ENCODE data around the gene VPS54. TPM values are rescaled to one million over a fixed set of nuclear protein-coding genes. Genes with fewer than 3 reads are reported as not detected.

VPS54 gene
- total RNA-seq, 1 donor from 2014 or later = 27.1 TPM

DNA sequence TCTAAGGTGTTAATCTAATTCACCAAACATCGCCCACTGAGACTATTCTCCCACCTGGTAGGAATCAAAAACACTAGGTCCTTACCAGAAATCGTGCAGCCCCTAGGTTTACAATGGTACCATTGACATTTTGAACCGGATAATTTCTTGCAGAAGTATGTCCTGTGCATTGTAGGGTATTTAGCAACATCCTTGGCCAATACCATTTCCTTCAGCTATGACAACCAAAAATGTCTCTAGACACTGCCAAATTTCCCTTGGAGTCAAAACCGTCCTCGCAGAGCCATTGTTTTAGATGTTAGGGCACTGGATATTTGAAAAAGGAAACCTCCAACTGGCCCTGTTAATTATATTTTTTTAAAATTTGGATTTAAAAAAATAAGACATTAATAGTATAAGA lies 3.8 kb downstream of the VPS54 start:
- Mint-ChIP-seq H3K4me1 (peaks cover 33% of the 10 kb centered on the region), H3K27ac (ENCODE audit: unreplicated experiment) (no peak overlapping the region), H3K27me3 (ENCODE audit: low read depth) (no peaks in the 10 kb centered on the region), H3K4me3 (peak overlapping the region; percentile 17), H3K36me3 (ENCODE audit: low read depth) (no peaks in the 10 kb centered on the region), H3K9me3 (no peaks in the 10 kb centered on the region)
- DNase-seq (ENCODE audit: low read depth, low spot score) = no peak
- no peak for TF ChIP-seq CTCF (conservative IDR thresholded peaks at IDR 0.05)

DNA sequence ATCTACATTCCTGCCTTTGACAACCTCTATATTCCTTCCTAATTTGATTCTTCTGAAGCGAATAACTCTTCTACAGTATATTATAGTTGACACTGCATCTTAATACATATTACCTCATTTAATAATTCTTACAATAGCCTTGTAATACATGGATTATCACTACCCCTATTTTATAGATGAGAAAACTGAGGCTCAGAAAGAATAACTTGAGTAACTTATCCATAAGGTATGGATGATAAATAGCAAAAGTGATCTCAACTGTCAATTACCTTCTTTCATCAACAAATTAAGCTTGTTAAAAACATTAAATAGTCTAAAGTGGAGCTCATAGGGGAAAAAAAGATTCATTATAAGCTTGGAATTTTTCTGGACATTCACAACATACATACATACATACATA lies 4.6 kb downstream of the VPS54 start:
- no peak for TF ChIP-seq CTCF (conservative IDR thresholded peaks at IDR 0.05)
- no peaks in the 10 kb centered on the region for H3K9me3 Mint-ChIP-seq
- no peak overlapping the region for H3K27ac Mint-ChIP-seq (ENCODE audit: unreplicated experiment)
- H3K36me3 Mint-ChIP-seq (ENCODE audit: low read depth) = no peaks in the 10 kb centered on the region
- peaks cover 26% of the 10 kb centered on the region for H3K4me1 Mint-ChIP-seq
- H3K4me3 Mint-ChIP-seq = no peak overlapping the region
- H3K27me3 Mint-ChIP-seq (ENCODE audit: low read depth) = no peaks in the 10 kb centered on the region
- DNase-seq (ENCODE audit: low read depth, low spot score) = no peak

DNA sequence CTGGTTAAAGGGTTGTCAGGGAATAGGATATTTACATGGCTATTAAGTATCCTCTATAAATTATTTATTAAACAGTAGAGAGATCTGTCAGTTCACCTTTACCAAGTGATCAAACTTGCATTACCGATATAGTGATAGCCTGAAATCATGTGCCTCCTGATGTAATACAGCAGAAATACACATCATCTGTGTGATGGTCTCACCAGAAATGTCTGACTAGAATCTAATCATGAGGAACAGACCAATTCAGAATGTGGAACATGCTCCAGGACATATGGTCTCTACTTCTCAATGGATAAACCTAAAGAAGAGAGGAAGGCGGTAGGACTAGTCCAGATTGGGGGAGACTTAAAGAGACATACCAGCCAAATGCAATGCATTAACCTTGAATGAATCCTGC lies 6.2 kb downstream of the VPS54 start:
- no peak for DNase-seq (ENCODE audit: low read depth, low spot score)
- Mint-ChIP-seq H3K27me3 (ENCODE audit: low read depth) (no peaks in the 10 kb centered on the region), H3K9me3 (no peaks in the 10 kb centered on the region), H3K4me1 (peaks cover 17% of the 10 kb centered on the region), H3K4me3 (no peak overlapping the region), H3K27ac (ENCODE audit: unreplicated experiment) (no peak overlapping the region), H3K36me3 (ENCODE audit: low read depth) (no peaks in the 10 kb centered on the region)
- TF ChIP-seq CTCF (conservative IDR thresholded peaks at IDR 0.05) = no peak

DNA sequence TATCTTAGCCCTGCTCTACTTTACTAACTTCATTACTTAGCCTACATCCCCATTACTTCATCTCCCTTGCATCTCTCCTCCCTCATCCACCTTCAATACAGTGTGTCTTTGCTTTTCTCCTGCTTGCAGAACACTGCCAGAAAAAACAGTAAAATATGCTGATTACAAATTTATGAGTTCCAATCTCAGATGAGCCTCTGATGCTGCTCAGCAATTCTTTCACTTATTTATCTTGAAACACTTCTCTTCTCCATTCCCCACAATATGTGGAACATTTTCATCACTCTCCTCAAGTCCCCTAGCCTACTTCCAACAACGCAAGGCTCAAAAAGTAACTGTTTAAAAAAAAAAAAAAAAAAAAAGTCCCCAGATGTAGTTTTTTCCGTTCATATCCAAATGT lies 7.1 kb downstream of the VPS54 start:
- Mint-ChIP-seq H3K36me3 (ENCODE audit: low read depth) (peaks cover under 1% of the 10 kb centered on the region), H3K27me3 (ENCODE audit: low read depth) (no peaks in the 10 kb centered on the region), H3K9me3 (no peaks in the 10 kb centered on the region), H3K4me1 (peaks cover 11% of the 10 kb centered on the region), H3K27ac (ENCODE audit: unreplicated experiment) (no peak overlapping the region), H3K4me3 (no peak overlapping the region)
- no peak for TF ChIP-seq CTCF (conservative IDR thresholded peaks at IDR 0.05)
- DNase-seq (ENCODE audit: low read depth, low spot score) = no peak

- no peak for DNase-seq (ENCODE audit: low read depth, low spot score)
- Mint-ChIP-seq H3K4me1 (no peaks in the 10 kb centered on the region), H3K4me3 (no peak overlapping the region), H3K36me3 (ENCODE audit: low read depth) (peaks cover 4% of the 10 kb centered on the region), H3K27ac (ENCODE audit: unreplicated experiment) (peak overlapping the region; percentile 21), H3K9me3 (no peaks in the 10 kb centered on the region), H3K27me3 (ENCODE audit: low read depth) (no peaks in the 10 kb centered on the region)
- no peak for TF ChIP-seq CTCF (conservative IDR thresholded peaks at IDR 0.05)
Measured at GRCh38 chr2:64008434-64009009, 10.7 kb downstream of the VPS54 start.

All from neural crest cell (in vitro differentiated cells).